H9 (cell line): ENCODE data around the gene CHIC1. TPM values are rescaled to one million over a fixed set of nuclear protein-coding genes. Genes with fewer than 3 reads are reported as not detected.

ENCODE experiments used
- DNase-seq: peaks from one replicate; pipeline ENCODE4 v3.0.0-alpha.2; 2017
- H2AFZ ChIP-seq: one replicate; pipeline ENCODE4 v1.6.1; 2013; ENCODE audit warnings: mild to moderate bottlenecking, low read length, control low read depth, moderate library complexity
- H2AK5ac ChIP-seq: 2 replicates; pipeline ENCODE4 v1.6.1; 2013; ENCODE audit warnings: low read length, control low read depth, mixed read lengths; ENCODE audit not compliant: insufficient read length
- H2BK120ac ChIP-seq: one replicate; pipeline ENCODE4 v1.6.1; 2013; ENCODE audit warnings: low read depth, mild to moderate bottlenecking, low read length, control low read depth, inconsistent platforms; ENCODE audit not compliant: poor library complexity, severe bottlenecking
- H2BK12ac ChIP-seq: 2 replicates; pipeline ENCODE4 v1.6.1; 2013; ENCODE audit warnings: low read length, control low read depth, mixed read lengths, low read depth; ENCODE audit not compliant: insufficient read length
- H2BK15ac ChIP-seq: 2 replicates; pipeline ENCODE4 v1.6.1; 2013; ENCODE audit warnings: low read depth, low read length, control low read depth
- H2BK20ac ChIP-seq: one replicate; pipeline ENCODE4 v1.6.1; 2013; ENCODE audit warnings: low read depth, mild to moderate bottlenecking, low read length, control low read depth, inconsistent platforms; ENCODE audit not compliant: poor library complexity, severe bottlenecking
- H2BK5ac ChIP-seq: 2 replicates; pipeline ENCODE4 v1.6.1; 2013; ENCODE audit warnings: low read length, control low read depth, mixed read lengths; ENCODE audit not compliant: insufficient read length
- H3K14ac ChIP-seq: 2 replicates; pipeline ENCODE4 v1.6.1; 2013; ENCODE audit warnings: low read length, control low read depth; ENCODE audit not compliant: insufficient read depth
- H3K18ac ChIP-seq: 2 replicates; pipeline ENCODE4 v1.6.1; 2013; ENCODE audit warnings: low read depth, mild to moderate bottlenecking, mixed read lengths, low read length, control low read depth; ENCODE audit not compliant: insufficient read length
- H3K23ac ChIP-seq: 2 replicates; pipeline ENCODE4 v1.6.1; 2013; ENCODE audit warnings: low read length, control low read depth, mixed read lengths, low read depth; ENCODE audit not compliant: insufficient read length
- H3K23me2 ChIP-seq: 2 replicates; pipeline ENCODE4 v1.6.1; 2013; ENCODE audit warnings: low read depth, mild to moderate bottlenecking, mixed read lengths, low read length, control low read depth; ENCODE audit not compliant: insufficient read length, poor library complexity, severe bottlenecking
- H3K27ac ChIP-seq: 2 replicates; pipeline ENCODE4 v1.5.1; 2013; ENCODE audit warnings: low read length, control low read depth, mixed read lengths, low read depth; ENCODE audit not compliant: insufficient read length
- H3K27me3 ChIP-seq: 2 replicates; pipeline ENCODE4 v1.6.1; 2013; ENCODE audit warnings: low read length, control low read depth, inconsistent platforms; ENCODE audit not compliant: insufficient read depth
- H3K4ac ChIP-seq: 2 replicates; pipeline ENCODE4 v1.6.1; 2013; ENCODE audit warnings: low read depth, mild to moderate bottlenecking, control low read depth, inconsistent platforms, low read length, moderate library complexity
- H3K4me1 ChIP-seq: 2 replicates; pipeline ENCODE4 v1.6.1; 2013; ENCODE audit warnings: low read length, control low read depth, inconsistent platforms; ENCODE audit not compliant: insufficient read depth
- H3K4me2 ChIP-seq: 2 replicates; pipeline ENCODE4 v1.6.1; 2013; ENCODE audit warnings: low read length, control low read depth, mixed read lengths; ENCODE audit not compliant: insufficient read length, insufficient read depth
- H3K56ac ChIP-seq: 2 replicates; pipeline ENCODE4 v1.6.1; 2013; ENCODE audit warnings: low read depth, mild to moderate bottlenecking, mixed read lengths, low read length, control low read depth; ENCODE audit not compliant: insufficient read length
- H3K79me1 ChIP-seq: 2 replicates; pipeline ENCODE4 v1.6.1; 2013; ENCODE audit warnings: low read depth, mild to moderate bottlenecking, moderate library complexity, low read length, control low read depth, inconsistent platforms; ENCODE audit not compliant: insufficient read depth, poor library complexity, severe bottlenecking
- H3K79me2 ChIP-seq: 2 replicates; pipeline ENCODE4 v1.6.1; 2013; ENCODE audit warnings: low read length, control low read depth, inconsistent platforms; ENCODE audit not compliant: insufficient read depth
- H3K9ac ChIP-seq: 2 replicates; pipeline ENCODE4 v1.6.1; 2013; ENCODE audit warnings: low read length, control low read depth, mixed read lengths; ENCODE audit not compliant: insufficient read length; ENCODE audit errors: extremely low read depth
- H3K9me3 ChIP-seq: one replicate; pipeline ENCODE4 v1.6.1; 2013; ENCODE audit warnings: low read depth, low read length, inconsistent platforms; ENCODE audit not compliant: control insufficient read depth
- H3T11ph ChIP-seq: one replicate; pipeline ENCODE4 v1.6.1; 2013; ENCODE audit warnings: mild to moderate bottlenecking, low read length, control low read depth, inconsistent platforms
- H4K20me1 ChIP-seq: one replicate; pipeline ENCODE4 v1.6.1; 2013; ENCODE audit not compliant: control insufficient read depth, insufficient read length, insufficient read depth
- H4K5ac ChIP-seq: 2 replicates; pipeline ENCODE4 v1.6.1; 2013; ENCODE audit warnings: low read depth, mild to moderate bottlenecking, mixed read lengths, low read length, control low read depth; ENCODE audit not compliant: insufficient read length
- H4K8ac ChIP-seq: replicated peaks from 2 replicates; pipeline ENCODE4 v1.6.1; 2013; ENCODE audit warnings: low read length, control low read depth, mixed read lengths, low read depth; ENCODE audit not compliant: insufficient read length
- H4K91ac ChIP-seq: 2 replicates; pipeline ENCODE4 v1.6.1; 2013; ENCODE audit warnings: low read depth, mild to moderate bottlenecking, moderate library complexity, mixed read lengths, low read length, control low read depth; ENCODE audit not compliant: insufficient read length
- H3K27ac Mint-ChIP-seq, 3 experiments: 2 replicates in 2 of 3; 3 replicates in 1 of 3; pipeline ENCODE4 v1.8.0; 2020 to 2021; ENCODE audit warnings: mixed read lengths in 3 of 3, mild to moderate bottlenecking in 1 of 3, moderate library complexity in 1 of 3
- H3K27me3 Mint-ChIP-seq: 2 replicates; pipeline ENCODE4 v1.8.0; 2021; ENCODE audit warnings: low read depth, mild to moderate bottlenecking, moderate library complexity, mixed read lengths
- H3K36me3 Mint-ChIP-seq, 3 experiments: 2 replicates in 2 of 3; 3 replicates in 1 of 3; pipeline ENCODE4 v1.8.0; 2020 to 2021; ENCODE audit warnings: low read depth in 3 of 3, mixed read lengths in 3 of 3; ENCODE audit not compliant: insufficient read depth in 1 of 3
- H3K4me1 Mint-ChIP-seq, 2 experiments: 2 replicates each; pipeline ENCODE4 v1.8.0; 2020; ENCODE audit warnings: mixed read lengths in 2 of 2
- H3K4me3 Mint-ChIP-seq, 2 experiments: 2 replicates in 1 of 2; 3 replicates in 1 of 2; pipeline ENCODE4 v1.8.0; 2020 to 2021; ENCODE audit warnings: mild to moderate bottlenecking in 2 of 2, mixed read lengths in 2 of 2, moderate library complexity in 1 of 2
- H3K9me3 Mint-ChIP-seq, 2 experiments: 2 replicates in 1 of 2; 3 replicates in 1 of 2; pipeline ENCODE4 v1.8.0; 2020; ENCODE audit warnings: mild to moderate bottlenecking in 2 of 2, mixed read lengths in 2 of 2, moderate library complexity in 1 of 2
- CTCF ChIP-seq: fragments of 200-600 bp; sonication (generic); conservative IDR thresholded peaks from 3 replicates; pipeline ENCODE4 v1.8.0; 2021; ENCODE audit warnings: antibody characterized with exemption, mild to moderate bottlenecking
- WGBS: extraction: QIAGEN DNeasy Blood & Tissue Kit; methylation state at CpG from one replicate; pipeline ENCODE4 v1.1.7; 2013; ENCODE audit warnings: missing lambda C conversion rate, low lambda C conversion rate, mixed read lengths; ENCODE audit not compliant: insufficient read length; ENCODE audit errors: extremely low coverage; 5-methylcytosine and 5-hydroxymethylcytosine counted together
- total RNA-seq: library from RNA; stranded (reverse); gene quantifications from 2 replicates; pipeline ENCODE4 v1.2.1, GENCODE V29; 2021

Gene CHIC1
- total RNA-seq, 1 experiment from 2014 or later, result 17.2 TPM

GRCh38 chrX:73562458-73562857 lies 539 bp upstream of the CHIC1 start:
- Histone ChIP-seq H3K4me2 (peak overlapping the region; percentile 37), H3K27ac (no peak overlapping the region), H3K23ac (no peak overlapping the region), H2BK15ac (no peak overlapping the region), H2AFZ (no peak overlapping the region), H4K8ac (no peak overlapping the region), H3T11ph (no peak overlapping the region), H3K4me1 (no peaks in the 10 kb centered on the region), H3K79me1 (no peaks in the 10 kb centered on the region), H2BK12ac (no peak overlapping the region), H2BK120ac (no peak overlapping the region), H2AK5ac (no peak overlapping the region), H3K9me3 (no peaks in the 10 kb centered on the region), H3K4ac (no peak overlapping the region), H4K5ac (no peak overlapping the region), H4K91ac (no peak overlapping the region), H3K27me3 (no peaks in the 10 kb centered on the region), H3K18ac (no peak overlapping the region), H3K56ac (no peak overlapping the region), H2BK5ac (no peak overlapping the region), H4K20me1 (no peaks in the 10 kb centered on the region), H2BK20ac (no peak overlapping the region), H3K9ac (peak overlapping the region; percentile 33), H3K14ac (no peak overlapping the region), H3K23me2 (no peaks in the 10 kb centered on the region), H3K79me2 (no peaks in the 10 kb centered on the region; the same call in 1 of the 2 replicates)
- TF ChIP-seq CTCF, result no peak
- DNase-seq, result no peak
- Mint-ChIP-seq H3K4me1 (peaks cover 5 to 8% of the 10 kb centered on the region in 2 experiments), H3K27me3 (no peaks in the 10 kb centered on the region), H3K36me3 (peaks cover 0 to 5% (median 1%) of the 10 kb centered on the region in 3 experiments; a peak in 3 of 7 replicates), H3K9me3 (peaks cover 0 to 8% of the 10 kb centered on the region in 2 experiments), H3K4me3 (peak overlapping the region; percentile 91 to 96), H3K27ac (no peak overlapping the region; a peak in 2 of 7 replicates)
- WGBS, result no CpG with 5 or more reads among the region's 3 CpGs
